ENCODE measurements around the gene RASAL1.

The RASAL1 gene

DNA sequence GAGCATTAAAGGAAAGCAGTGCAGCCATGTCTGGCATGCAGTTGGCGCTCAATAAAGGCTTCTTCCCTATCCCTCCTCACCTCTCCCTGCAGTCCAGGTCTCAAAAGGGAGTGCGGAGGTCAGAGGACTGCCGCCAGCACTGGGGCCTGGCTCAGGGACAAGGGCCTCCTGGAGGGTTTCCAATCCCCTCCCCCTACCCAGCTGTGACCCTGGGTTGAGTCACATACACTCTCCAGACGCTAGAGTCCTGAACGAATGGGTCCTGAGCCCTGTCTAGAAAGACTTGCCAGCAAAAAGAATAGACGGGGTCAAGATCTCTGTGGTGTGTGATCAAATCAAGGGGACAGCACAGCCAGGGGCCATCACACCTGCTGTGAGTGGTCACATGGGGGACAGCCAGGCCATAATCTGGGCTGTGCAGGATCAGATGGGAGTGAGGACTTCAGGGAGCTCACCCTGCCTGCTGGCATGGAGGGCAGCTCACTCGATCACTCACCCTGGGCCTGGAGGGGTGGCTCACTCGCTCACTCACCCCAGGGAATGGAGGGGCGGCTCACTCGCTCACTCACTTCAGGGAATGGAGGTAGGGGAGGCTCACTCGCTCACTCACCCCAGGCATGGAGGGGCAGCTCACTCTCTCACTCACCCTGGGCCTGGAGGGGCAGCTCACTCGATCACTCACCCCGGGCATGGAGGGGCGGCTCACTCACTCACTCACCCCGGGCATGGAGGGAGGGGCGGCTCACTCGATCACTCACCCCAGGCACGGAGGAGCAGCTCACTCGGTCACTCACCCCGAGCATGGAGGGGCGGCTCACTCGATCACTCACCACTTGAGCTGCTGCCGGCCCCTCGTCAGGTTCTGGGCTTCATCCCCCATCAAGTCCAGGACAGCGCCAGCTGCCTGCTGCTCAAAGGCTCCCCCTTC is 26.8 kb upstream of the RASAL1 start:
- DNase-seq, result no peak

DNA sequence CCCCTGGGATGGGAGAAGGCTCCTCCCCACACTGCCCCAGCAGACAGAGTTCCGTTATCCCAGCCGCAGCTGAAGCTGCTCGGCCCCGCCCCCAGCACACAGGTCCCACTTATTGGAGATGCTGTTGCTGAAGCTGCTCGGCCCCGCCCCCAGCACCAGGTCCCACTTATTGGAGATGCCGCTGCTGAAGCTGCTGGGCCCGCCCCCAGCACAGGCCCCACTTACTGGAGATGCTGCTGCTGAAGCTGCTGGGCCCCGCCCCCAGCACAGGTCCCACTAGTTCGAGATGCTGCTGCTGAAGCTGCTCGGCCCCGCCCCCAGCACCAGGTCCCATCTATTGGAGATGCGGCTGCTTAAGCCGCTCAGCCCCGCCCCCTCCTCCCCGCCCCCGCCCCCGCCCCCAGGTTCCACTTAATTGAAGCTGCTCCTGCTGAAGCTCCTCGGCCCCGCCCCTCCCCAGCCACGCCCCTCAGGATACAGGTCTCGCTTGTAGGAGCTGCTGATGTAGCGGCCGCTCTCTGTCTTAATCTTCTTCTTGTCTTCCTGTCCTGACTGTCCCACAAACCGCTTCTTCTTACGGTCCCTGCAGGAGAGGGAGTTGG is 26.0 kb upstream of the RASAL1 start:
- DNase-seq, result no peak

DNA sequence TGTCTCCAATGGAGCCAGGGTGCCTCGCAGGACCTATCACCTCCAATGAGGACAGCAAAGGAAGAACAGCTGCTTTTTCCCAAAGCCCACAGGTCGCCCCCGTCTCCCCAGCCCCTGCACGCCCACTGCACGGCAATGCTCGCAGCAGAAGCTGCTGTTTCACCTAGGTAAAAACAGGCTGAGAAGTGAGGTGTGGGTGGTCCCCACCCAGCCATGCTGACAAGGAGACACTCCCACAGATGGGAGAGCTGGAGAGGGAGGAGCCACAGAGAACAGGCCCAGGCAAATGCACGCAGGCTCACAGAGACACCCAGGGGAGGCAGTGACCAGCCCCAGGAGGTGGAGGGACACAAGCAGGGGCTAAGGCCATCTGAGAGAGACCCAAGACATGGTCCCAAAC is 24.4 kb upstream of the RASAL1 start:
- DNase-seq, result no peak

DNA sequence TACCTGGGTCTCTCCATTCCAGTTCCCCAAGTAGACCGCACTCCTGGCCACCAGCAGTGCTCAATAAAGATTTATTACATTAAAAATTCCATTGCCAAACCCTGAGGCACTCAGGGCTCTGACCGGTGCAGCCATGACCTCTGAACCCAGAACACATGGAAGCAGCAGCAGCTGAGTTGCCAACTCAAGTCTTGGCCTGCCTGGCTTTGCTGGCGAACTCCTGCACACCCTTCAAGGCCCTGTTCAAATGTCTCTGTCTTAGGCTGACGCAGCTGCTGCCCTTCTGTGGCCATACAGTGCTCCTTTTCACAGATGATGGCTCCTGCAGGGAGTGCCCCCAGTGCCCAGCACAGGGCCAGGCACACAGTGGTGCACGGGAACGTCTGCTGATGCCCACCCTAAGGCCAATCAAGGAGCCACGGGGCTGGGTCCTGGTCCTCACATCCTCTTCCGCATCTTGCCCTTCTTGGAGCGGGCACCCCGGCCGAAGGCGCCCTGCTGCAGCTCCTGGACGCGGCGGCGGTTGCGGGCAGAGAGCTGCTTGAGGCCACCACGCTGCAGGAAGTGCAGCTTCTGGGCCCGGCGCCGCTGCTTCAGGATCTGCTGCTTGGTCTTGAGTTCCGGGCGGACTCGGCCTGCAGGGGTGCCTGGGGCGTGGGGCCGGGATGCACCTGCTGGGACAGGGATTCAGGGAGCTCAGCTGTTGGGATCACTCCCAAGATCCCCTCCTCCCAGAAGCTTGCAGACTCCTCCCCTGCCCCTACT is 23.1 kb upstream of the RASAL1 start:
- DNase-seq, result no peak

DNA sequence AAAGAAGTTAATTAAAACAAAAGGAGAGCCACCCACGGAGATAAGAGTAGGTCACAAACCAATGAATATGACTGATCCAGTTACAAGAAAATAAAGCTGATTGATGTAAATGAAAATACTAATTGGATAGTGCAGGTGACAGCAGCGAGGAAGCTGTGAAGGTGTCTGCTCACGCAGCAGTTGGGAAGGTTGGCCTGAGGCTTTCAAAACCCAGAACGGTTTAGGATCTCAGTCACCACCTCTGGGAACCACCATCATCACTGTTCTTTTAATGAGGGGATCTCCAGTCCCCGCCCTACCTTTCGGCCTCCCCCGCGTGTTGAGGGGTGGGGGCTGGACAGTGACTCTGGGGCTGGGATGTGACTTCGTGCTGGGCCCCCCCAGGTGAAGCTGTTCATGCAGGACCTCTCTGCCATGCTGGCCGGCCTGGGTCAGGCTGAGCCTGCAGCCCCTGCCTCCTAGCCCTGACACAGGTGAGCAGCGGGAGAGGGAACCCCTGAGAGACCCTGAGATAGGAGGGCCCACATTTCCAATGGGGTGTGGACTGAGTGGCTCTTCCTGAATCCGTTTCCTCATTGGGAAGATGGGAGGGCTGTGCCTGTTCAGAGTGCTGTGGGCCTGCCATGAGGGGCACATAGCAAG is 21.8 kb upstream of the RASAL1 start:
- no peak for DNase-seq

DNA sequence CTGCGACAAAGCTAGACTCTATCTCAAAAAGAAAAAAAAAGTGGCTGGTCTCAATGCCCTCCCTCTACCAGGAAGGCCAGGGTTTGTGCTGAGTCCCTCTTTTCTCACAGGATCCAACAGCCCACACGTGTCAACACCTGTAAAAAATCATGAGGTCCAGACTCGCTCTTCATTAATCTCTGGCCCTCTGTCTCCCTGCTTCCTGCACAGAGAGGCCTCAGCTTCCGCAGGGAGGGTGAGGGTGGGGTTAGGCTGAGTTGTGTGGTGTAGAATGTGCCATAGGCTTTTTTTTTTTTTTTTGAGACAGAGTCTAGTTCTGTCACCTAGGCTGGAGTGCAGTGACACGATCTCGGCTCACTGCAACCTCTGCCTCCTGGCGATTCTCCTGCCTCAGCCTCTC is 20.1 kb upstream of the RASAL1 start:
- no peak for DNase-seq

DNA sequence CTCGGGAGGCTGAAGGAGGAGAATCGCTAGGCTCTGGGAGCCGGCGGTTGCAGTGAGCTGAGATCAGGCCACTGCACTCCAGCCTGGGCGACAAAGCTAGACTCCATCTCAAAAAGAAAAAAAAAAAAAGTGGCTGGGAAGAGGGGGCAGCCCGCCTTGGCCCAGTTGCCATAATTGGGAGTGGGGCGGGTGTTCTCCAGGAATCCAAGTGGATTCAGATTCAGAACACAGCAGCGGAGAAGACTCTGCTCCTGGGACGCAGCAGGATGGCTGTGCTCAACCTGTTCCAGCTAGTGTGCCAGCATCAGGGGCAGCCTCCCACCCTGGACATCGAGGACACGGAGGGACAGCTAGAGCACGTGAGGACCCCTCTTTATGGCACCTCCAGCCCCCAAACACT is 19.5 kb upstream of the RASAL1 start:
- DNase-seq, result no peak

DNA sequence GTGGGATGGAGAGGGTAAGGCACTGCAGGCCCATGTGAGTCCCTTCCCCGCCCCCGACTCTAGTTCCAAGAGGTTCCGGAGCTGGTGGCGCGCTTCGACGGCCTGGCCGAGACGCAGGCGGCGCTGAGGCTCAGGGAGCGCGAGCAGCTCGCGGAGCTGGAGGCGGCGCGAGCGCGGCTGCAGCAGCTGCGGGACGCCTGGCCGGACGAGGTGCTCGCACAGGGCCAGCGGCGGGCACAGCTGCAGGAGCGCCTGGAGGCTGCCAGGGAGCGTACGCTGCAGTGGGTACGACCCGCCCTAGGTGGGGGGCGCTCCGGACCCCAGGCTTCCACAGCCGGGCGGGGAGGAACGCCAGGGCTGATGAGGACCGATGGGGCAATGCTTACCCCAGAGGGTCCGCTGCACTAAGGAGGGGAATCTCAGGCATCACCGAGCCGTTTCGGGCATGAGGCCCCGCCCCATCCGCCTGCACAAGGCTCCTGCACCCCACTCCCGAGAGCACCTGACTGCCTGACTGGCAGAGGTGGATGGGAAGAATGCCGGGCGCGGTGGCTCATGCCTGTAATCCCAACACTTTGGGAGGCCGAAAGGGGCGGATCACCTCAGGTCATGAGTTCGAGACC is 18.9 kb upstream of the RASAL1 start:
- no peak for DNase-seq

DNA sequence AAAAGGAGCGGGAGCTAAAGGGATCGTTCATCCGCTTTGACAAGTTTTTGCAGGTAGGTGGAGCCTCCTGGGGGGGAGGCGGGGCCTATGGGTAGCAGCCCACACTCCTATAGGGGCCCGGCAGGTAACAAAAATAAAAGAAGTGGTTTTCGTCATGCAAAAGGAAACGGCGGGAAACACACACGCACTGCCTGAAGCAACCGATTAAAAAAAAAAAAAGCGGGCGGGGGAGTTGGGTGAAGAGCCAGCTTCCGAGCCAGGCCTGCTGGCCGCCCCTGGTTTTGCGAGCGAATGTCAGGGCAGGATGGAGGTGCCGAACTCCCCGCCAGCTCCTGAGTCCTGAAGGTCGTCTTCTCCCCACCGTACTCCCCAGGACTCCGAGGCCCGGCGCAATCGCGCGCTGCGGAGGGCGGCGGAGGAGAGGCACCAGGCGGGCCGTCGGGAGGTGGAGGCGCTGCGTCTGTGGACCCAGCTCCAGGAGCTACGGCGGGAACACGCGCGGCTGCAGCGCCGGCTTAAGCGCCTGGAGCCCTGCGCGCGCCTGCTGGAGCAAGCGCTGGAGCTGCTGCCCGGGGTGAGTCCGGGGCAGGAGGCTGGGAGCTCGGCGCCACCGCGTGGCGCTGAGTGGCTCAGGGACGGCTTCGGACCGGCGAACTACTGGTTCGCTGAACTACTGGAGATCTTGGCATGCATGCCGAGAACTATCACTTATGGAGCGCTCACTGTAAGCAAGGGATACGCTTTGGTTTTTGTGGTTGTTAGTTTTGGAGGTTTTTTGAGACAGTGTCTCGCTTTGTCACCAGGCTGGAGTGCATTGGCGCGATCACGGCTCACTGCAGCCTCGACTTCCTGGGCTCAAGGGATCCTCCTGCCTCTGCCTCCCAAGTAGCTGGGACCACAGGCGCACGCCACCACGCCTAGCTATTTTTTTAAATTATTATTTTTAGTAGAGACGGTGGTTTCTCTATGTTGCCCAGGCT is 17.6 kb upstream of the RASAL1 start:
- peak; percentile 63 to 71 for DNase-seq

DNA sequence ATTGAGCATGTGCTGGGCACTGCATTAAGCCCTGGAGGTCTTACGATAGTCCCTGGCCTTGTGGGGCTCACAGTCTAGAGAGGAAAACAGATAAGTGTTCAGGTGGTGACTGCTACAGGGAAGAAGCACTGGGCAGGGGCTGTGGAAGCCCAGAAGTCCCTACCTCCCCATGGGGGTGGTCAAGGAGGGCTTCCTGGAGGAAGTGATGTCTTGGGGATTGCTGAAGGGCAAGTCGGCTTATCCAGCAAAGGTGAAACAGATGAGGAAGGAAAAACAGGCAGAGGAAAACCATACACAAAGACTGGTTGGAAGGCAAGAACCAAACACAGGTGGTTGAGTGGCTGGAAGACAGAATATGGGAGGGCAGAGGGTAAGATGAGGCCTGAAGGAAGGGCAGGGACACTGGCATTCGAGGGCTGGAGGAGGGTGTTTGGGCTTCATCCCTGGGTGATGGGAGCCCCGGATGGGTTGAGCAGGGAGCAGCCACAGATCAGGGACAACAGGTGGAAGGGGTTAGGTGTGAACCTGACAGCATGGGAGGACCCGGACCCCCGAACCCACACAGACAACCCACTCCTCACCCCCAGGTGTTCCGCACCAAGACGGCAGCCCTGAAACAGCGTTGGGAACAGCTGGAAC is 16.8 kb upstream of the RASAL1 start:
- no peak for DNase-seq

DNA sequence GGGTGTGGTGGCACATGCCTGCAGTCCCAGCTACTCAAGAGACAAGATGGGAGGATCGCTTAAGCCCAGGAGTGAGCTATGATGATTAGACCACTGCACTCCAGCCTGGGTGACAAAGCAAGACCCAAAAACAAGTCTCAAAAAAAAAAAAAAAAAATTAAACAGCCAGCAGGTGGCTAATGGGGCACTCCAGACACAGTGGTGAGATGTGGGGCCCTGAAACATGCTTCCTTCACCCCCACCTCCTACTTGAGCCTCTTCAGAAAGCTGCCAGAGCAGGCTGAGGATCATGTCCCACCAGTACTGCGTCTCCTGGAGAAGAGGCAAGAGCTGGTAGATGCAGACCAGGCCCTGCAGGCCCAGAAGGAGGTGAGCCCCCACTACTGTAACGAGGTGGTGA is 16.1 kb upstream of the RASAL1 start:
- DNase-seq, result no peak

DNA sequence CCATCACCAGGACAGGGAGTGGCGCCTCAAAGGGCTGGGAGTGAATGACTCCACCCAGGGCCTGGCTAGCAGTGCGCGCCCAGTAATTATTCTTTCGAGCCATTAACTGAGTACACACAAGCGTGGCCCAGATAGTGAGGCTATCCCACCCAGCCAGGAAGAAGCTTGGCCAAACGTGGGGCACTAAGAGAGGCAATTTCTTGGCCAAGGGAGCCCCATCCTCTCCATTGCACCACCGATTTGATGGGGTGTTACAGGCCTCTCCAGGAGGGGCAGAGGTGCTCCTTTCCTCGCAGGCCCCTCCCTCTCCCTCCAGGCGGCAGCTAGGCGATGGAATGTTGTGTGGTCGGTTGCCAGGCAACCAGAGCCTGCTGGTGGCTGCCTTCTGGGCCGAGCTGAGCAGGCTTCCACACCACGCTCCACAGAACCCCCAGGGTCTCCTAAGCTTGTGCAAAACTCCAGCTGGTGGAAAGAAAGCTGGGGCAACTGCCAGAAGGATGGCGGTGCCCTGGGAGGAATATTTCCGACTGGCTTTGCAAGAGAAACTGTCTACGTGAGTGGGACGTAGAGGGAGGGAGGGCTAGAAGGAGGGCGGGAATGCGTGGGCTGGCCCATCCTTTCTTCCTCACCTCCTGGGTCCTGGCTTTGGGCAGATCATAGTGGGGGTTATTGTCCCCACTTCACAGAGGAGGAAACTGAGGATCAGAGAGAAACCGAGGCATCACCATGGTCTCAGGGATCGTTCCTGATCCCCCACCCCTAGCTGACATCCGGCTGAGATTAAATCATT is 14.0 kb upstream of the RASAL1 start, which contains the start of gene CFAP73:
Gene CFAP73 (plus strand): TSS at position 364 of the 790 bp plus-strand sequence. CDS start 134 bp downstream, at position 498.
- no peak for DNase-seq

DNA sequence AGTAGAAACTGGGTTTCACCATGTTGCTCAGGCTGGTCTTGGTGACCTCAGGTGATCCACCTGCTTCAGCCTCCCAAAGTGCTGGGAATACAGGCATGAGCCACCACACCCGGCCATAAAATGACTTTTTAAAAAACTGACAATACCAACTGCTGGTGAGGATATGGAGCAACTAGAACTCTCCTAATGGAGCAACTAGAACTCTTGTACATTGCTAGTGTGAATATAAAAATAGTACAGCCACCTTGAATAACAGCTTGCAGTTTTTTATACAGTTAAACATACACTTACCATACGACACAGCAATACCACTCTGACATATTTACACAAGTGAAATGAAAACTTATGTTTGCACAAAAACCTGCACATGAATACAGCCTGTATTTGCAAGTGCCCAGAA is 11.4 kb upstream of the RASAL1 start:
- DNase-seq, result no peak

DNA sequence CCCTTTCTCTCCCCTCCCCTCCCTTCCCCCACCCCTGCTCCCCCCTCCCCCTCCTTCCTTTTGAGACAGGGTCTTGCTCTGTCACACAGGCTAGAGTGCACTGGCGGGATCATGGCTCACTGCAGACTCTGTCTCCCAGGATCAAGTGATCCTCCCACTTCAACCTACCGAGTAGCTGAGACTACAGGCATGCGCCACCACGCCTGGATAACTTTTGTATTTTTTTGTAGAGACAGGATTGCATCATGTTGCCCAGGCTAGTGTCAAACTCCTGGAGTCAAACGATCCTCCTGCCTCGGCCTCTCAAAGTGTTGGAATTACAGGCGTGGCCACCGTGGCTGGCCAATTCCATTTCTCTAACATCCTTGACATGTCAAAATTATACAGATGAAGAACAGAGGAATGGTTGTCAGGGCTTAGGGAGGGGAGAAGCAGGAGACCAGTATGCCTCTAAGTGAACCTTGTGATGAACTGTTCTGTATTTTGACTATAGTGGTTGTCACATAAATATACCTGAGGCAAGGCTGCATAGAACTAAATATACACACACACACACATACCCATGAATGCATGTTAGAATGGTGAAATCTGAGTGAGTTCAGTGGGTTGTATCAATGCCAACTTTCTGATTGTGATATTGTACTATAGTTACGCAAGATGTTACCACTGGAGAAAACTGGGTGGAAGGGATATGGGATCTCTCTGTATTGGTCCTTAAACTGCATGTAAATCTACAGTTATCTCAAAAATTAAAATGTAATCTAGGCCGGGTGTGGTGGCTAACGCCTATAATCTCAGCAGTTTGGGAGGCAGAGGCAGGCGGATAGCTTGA is 10.4 kb upstream of the RASAL1 start:
- DNase-seq, result no peak

DNA sequence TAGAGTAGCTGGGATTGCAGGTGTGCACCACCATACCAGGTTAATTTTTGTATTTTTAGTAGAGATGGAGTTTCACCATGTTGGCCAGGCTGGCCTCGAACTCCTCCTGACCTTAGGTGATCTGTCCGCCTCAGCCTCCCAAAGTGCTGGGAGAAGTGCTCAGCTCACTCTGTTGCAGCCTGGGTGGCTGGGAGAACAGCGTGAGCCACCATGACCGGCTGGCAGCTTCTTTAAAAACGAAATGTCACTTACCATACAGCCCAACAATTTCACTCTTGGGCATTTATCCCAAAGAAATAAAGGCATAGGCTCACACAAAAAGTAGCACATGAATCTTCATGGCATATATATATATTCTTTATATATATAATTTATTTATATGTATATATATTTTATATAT is 9.2 kb upstream of the RASAL1 start:
- no peak for DNase-seq

DNA sequence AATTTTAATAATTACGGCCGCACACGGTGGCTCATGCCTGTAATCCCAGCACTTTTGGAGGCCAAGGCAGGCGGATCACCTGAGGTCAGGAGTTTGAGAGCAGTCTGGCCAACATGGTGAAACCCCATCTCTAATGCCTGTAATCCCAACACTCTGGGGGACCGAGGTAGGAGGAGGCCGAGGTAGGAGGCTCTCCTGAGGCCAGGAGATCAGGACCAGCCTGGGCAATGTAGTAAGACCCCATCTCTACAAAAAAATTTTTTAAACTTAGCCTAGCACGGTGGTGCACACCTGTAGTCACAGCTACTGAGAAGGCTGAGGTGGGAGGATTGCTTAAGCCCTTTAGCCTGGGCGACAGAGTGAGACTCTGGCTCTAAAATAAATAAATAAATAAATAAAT is 8.4 kb upstream of the RASAL1 start:
- no peak for DNase-seq

DNA sequence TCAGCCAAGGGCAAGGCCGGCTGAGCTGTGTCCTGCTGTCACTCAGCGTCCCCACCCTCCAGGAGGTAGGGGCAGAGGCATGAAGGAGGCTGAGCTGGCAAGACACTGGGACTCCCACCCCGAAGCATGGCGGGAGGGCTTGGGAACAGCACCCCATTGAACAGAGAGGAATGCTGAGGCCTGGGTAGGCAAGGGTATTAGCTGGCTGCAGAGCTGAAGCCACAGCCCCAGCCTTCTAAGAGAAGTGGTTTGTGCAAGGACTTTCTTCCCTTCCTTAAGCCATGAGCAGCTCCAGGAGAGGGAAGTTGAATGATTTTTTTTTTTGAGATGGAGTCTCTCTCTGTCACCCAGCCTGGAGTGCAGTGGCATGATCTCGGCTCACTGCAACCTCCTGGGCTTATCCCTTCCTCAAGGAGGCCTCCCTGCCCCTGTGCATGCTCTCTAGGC is 7.3 kb upstream of the RASAL1 start:
- DNase-seq, result peak; percentile 34 to 46

DNA sequence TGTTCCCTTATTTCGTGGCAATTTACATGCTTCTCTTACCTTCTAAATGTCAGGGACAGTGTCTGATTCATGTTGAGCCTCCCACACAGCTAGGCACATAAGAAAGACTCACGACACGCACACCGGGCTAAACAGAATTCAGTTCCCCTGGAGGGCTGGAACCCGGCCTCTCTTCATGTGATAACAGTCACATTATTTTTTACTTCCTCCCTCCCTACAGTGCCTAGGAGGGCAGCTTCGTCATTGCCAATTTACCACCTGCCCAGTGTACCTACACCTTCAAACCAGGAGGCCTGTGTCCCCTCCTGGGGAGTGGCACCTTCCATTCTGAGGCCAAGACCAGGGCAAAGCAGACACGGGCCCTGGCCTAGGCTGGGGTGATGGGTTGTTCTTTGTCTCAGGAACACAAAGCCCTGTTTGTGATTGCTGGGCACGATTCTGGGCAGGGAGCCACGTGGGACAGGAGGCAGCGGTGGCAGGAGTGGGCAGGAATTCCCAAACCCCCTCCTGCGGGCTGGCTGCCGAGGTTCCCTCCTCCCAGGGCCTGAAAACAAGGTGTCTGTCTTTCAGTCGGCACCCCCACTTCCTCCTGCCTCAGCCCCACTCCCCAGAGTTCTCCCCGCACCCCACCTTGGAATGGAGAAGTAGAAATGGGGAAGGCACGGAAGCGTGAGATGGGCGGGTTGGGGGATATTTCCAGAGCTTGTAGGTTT is 6.8 kb upstream of the RASAL1 start:
- DNase-seq, result peak; percentile 65 to 67
